Keratinocyte (primary cell): Measurements from ENCODE around the gene APOE.
"Not testable (repeated sequence)": the region's sequence is repeated elsewhere in the genome, so short reads cannot be mapped to it uniquely, and the experiment has no call there.

Source experiments
- CTCF ChIP-seq, 3 experiments: IDR thresholded peaks in 1 of 3; conservative IDR thresholded peaks in 1 of 3; optimal IDR thresholded peaks in 1 of 3; 2 replicates in 2 of 3; 3 replicates in 1 of 3; pipeline versions ENCODE3 to v1.5.1; 2011; ENCODE audit warnings: low read length in 3 of 3, mild to moderate bottlenecking in 3 of 3, moderate library complexity in 2 of 3, control low read depth in 1 of 3, inconsistent platforms in 1 of 3; ENCODE audit not compliant: insufficient read depth in 2 of 3; ENCODE audit errors: extremely low read depth in 1 of 3
- EZH2 ChIP-seq: IDR thresholded peaks from one replicate; pipeline ENCODE4 v1.6.1; 2012; ENCODE audit warnings: inconsistent platforms, mild to moderate bottlenecking, low read length, moderate library complexity

DNA sequence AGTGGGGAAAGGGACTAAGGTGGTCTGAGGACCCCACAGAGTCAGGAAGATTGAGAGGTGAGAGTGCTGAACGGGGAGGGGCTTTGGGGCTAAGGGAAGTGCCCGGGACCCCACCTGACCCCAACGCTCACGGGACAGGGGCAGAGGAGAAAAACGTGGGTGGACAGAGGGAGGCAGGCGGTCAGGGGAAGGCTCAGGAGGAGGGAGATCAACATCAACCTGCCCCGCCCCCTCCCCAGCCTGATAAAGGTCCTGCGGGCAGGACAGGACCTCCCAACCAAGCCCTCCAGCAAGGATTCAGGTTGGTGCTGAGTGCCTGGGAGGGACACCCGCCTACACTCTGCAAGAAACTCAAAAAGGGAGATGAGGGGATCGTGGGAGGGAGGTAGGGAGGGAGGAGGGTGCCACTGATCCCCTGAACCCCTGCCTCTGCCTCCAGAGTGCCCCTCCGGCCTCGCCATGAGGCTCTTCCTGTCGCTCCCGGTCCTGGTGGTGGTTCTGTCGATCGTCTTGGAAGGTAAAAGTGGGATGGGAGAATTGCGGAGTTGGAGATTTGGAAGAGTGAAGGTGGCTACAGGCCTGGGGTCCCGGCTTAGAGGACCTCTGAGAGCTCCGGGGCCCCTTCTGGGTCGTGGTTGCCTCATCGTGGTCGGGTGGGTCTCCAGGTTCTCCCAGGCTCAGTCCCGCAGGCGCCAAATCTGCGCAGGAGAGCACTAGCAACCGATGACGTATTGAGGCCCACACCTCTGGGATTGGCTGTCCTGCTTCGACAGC is 9.0 kb downstream of the APOE start, which contains the start of gene APOC1:
- not testable (repeated sequence) for TF ChIP-seq EZH2; CTCF (optimal IDR thresholded peaks at IDR 0.05 in 1 of 3, IDR thresholded peaks at IDR 0.05 in 1 of 3, conservative IDR thresholded peaks at IDR 0.05 in 1 of 3; ENCODE audit: extremely low read depth in 1 of 3, insufficient read depth in 2 of 3, low read length in 3 of 3)
